GM21515 (cell line): ENCODE measurements around the gene TEX9.
"Not testable (repeated sequence)": the region's sequence is repeated elsewhere in the genome, so short reads cannot be mapped to it uniquely, and the experiment has no call there.

ENCODE experiments used
- ATAC-seq: cut with Tn5 transposase; IDR thresholded peaks from one replicate; pipeline ENCODE4 v1.9.1; 2021; ENCODE audit not compliant: unreplicated experiment

Gene TEX9

DNA sequence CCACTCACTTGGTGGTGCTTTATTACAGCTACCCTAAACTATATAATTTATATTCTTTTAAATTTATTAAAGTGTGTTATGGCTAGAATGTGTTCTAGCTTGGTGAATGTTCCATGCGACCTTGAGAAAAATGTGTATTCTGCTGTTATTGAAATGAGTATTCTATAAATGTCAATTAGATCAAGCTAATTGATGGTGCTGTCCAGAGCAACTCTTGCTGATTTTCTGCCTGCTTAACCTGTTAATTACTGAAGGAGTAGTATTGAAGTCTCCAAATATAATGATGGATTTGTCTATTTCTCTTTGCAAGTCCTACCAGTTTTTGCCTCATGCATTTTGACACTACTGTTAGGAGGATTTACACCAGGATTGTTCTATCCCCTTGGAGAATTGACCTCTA is 3.2 kb upstream of the TEX9 start:
- ATAC-seq, result no peak

DNA sequence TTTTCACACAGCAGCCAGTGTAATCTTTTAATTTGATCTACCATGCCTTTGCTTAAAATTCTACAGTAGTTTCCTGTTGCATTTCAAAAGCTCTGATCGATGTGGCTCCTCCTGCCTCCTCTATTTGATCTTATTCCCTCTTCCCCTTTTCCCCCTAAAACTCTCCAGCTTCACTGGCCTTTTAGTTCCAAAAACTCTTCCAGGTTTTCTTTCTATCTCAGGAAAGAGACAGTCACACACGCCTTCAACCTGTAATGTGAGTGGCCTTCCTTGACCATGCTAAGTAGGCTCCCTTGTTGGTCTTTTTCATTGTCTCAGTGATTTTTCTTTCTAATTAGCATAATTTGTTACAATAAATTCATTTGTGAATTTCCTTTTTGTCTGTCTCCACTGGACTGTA is 985 bp downstream of the TEX9 start:
- no peak for ATAC-seq

- ATAC-seq, result no peak
These were observed 1.9 kb downstream of the TEX9 start for GRCh38 chr15:56367156-56367555.

DNA sequence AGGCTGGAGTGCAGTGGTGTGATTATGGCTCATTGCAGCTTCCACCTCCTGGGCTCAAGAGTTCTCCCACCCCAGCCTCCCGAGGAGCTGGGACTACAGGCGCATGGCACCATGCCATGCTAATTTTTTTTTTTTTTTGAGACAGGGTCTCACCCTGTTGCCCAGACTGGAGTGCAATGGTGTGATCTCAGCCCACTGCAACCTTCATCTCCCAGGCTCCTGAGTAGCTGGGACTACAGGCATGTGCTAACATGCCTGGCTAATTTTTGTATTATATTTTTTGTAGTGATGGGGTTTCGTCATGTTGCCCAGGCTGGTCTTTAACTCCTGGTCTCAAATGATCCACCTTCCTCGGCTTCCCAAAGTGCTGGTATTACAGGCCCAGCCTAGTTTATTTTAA is 4.0 kb downstream of the TEX9 start:
- ATAC-seq, result no peak

DNA sequence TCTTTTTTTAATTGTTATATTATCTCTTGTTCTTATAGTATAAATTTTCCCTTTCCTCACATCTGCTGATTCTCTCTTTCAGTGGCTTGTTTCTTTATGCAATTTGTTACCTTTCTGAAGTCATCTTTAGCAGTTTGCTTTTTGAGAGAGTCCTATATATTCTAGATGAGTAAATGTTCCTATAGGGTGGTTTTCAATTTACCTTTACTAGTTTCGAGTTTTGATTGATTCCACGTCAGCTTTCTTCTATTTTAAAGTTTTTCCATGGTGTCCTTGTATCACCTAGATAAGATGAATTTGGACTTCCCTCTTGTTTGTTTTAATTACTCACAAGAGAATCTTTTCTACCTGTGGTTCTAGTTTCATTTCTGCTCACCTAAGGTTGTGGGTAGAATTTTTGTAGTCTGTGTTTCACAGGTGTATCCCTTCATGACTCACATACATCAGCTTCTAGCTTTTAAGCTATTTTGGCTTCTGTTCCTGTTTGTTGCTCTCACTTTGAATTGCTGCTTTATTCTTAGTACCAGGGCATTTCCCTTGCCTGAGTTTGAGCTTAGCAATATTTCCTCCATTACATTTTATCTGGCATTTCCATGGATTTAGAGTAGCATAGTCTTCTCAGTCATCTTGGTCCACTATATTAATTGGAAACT is 6.4 kb downstream of the TEX9 start:
- ATAC-seq, result peak; percentile 86

DNA sequence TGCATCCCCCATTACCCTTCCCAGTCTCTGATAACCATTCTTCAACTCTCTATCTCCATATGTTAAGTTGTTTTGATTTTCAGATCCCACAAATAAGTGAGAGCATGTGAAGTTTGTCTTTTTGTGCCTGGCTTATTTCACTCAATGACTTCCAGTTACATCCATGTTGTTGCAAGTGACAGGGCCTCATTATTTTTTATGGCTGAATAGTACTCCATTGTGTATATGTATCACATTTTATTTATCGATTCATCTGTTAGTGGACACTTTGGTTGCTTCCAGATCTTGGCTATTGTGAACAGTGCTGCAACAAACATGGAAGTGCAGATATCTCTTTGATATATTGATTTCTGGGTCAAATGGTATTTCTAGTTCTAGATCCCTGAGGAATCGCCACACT is 9.5 kb downstream of the TEX9 start:
- not testable (repeated sequence) for ATAC-seq

DNA sequence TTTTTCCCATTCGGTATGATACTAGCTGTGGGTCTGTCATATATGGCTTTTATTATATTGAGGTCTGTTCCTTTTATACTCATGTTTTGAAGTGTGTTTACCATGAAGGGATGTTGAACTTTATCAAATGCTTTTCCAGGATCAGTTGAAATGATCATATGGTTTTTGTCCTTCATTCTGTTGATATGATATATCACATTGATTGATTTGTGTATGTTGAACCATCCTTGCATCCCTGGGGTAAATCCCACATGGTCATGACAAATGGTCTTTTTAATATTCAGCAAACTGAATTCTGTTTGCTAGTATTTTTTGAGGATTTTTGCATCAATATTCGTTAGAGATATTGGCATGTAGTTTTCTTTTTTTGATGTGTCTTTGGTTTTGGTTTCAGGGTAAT is 12.6 kb downstream of the TEX9 start:
- ATAC-seq, result not testable (repeated sequence)

DNA sequence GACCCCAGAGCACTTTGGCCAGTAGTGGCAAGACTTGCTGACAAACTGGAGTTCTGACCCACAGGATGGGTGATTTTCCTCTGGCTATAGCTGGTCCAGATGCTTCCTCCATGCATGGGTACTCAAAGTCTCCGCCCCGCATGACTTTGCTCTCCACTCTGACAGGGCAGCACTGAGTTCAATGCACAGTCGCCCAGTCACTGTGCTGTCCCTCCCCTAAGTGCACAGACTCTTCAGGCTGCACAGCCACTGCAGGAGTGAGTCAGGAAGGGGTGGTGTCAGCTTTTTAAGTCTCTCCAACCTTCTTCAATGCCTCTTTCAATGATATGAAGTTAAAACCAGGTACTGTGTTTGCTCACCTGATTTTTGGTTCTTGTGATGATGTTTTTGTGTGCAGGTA is 17.8 kb downstream of the TEX9 start:
- no peak for ATAC-seq

GRCh38 chr15:56385908-56386307 is 20.7 kb downstream of the TEX9 start:
- ATAC-seq, result no peak

DNA sequence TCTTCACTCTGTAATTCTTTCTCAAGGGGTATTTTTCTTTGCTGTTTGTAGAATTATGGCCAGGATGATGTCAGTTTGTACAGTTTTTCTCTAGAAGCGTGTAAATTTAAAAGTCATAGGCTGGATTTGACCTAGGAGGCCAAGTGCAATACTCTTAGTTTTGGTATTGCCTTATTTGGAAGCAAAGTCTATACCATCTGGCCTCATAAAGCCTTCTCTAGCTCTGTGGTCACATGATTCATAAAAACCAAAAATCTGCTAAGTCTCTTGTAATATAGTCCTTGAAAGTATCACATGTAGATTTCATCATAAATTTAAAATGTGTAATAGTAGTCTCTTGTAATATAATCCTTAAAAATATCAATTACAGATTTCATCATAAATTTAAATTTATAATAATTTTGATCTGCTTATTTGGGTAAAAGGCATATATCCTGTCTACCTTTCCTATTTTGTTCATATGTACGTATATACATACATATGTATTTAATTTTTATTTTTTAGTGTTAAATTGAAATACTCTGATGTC is 25.6 kb downstream of the TEX9 start:
- no peak for ATAC-seq

DNA sequence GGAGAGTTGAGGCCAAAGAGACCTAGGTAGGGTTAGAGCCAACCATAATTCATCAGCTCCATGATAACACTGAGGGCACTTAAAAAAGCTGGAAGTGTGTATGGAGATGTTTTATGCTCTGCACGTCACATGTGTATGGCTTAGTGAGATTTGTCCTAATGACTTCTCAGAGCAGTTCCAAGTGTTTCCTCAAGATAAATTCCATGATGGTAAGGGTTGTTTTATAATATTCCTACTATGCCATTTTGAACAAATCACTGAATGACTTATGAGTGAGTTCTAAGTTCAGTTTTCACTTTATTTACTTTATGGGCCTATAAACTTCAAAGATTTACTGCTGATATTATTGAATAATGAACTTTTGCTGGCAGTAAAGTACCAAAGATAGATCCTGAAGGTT is 28.1 kb downstream of the TEX9 start:
- ATAC-seq, result no peak

- no peak for ATAC-seq
These were observed 29.7 kb downstream of the TEX9 start for GRCh38 chr15:56394909-56395308.

DNA sequence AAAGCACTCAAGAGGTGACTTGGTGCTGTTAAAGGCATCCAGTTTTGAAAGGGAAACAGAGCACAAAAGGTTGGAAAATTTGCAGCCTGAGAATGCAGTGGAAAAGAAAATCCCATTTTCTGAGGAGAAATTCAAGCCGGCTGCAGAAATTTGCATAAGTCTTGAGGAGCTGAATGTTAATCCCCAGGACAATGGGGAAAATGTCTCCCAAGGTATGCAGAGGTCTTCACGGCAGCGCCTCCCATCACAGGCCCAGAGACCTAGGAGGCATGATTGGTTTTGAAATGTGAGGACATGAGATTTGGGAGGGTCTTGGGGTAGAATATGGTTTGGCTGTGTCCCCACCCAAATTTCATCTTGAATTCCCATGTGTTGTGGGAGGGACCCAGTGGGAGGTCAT is 32.1 kb downstream of the TEX9 start:
- not testable (repeated sequence) for ATAC-seq

- ATAC-seq, result not testable (repeated sequence)
These were observed 34.0 kb downstream of the TEX9 start for GRCh38 chr15:56399209-56399608.

- no peak for ATAC-seq
These were observed 45.5 kb downstream of the TEX9 start for GRCh38 chr15:56410721-56411120.

- no peak for ATAC-seq
These were observed 46.0 kb downstream of the TEX9 start for GRCh38 chr15:56411122-56411749.

GRCh38 chr15:56413114-56413733 is 48.0 kb downstream of the TEX9 start:
- ATAC-seq, result not testable (repeated sequence)

DNA sequence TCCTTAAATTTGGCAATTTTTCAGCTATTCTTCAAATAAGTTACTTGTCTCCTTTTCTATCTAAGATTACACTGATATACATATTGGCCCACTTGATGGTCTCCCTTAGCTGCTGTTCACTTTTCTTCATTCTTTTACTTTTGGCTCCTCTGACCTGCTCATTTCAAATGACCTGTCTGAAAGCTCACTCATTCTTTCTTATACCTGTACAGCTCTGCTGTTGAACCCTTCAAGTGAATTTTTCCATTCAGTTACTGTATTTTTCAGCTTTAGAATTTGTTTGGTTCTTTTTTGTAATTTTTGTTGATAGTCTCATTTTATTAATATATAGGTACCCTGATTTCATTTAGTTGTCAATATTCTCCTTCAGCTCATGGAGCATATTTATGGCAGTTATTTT is 60.0 kb downstream of the TEX9 start:
- no peak for ATAC-seq

GRCh38 chr15:56425976-56426375 is 60.8 kb downstream of the TEX9 start:
- no peak for ATAC-seq

GRCh38 chr15:56428821-56429458 is 63.7 kb downstream of the TEX9 start:
- ATAC-seq, result no peak

DNA sequence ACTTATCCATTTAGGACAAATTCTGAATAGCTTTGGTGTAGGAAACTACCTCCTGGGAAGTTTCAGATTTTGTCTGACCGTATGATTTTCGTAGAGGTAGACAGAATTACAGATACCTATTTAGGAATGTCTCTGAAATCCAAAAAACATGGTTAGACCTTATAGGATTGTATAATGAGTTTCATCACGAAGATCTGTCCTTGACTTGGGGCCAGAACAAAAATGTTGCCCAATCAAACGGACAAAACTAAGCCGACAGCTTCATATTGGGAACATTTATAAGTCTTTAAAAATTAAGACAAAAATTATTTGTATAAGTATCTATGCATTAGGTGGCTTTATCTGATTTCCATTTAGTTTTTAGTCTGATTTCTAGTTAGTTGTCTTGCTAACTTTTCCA is 67.1 kb downstream of the TEX9 start:
- ATAC-seq, result no peak
